Lower lobe of right lung (tissue), 2 donors: ENCODE data around the gene NRM. TPM values are rescaled to one million over a fixed set of nuclear protein-coding genes. Genes with fewer than 3 reads are reported as not detected.
"Not testable (repeated sequence)": the region's sequence is repeated elsewhere in the genome, so short reads cannot be mapped to it uniquely, and the experiment has no call there.

Source experiments
- ATAC-seq, 2 donors: fragments of 200-7000 bp; cut with Tn5 transposase; one replicate each; pipeline ENCODE4 v1.9.1; 2020 to 2022; ENCODE audit warnings: mild to moderate bottlenecking in 2 of 2, moderate library complexity in 2 of 2
- DNase-seq: peaks from one replicate; pipeline ENCODE4 v3.0.0-alpha.2; 2020
- H3K27ac ChIP-seq: fragments of 200-600 bp; one replicate; pipeline ENCODE4 v1.8.0; 2022
- H3K27me3 ChIP-seq: fragments of 200-600 bp; one replicate; pipeline ENCODE4 v1.8.0; 2022; ENCODE audit warnings: low read depth
- H3K36me3 ChIP-seq: fragments of 200-600 bp; one replicate; pipeline ENCODE4 v1.8.0; 2022; ENCODE audit warnings: mild to moderate bottlenecking
- H3K4me1 ChIP-seq: fragments of 200-600 bp; one replicate; pipeline ENCODE4 v1.8.0; 2022
- H3K4me3 ChIP-seq: fragments of 200-600 bp; one replicate; pipeline ENCODE4 v1.8.0; 2022; ENCODE audit warnings: mild to moderate bottlenecking
- H3K9me3 ChIP-seq: fragments of 200-600 bp; one replicate; pipeline ENCODE4 v1.8.0; 2022
- CTCF ChIP-seq: fragments of 200-600 bp; IDR thresholded peaks from one replicate; pipeline ENCODE4 v1.8.0; 2022; ENCODE audit warnings: antibody characterized with exemption, mild to moderate bottlenecking
- intact Hi-C: fragments of 100-400 bp; cut with DNase I; formaldehyde crosslinking; loops from one replicate; pipeline ENCODE4 v1.11.0; 2022
- total RNA-seq: library from RNA; stranded (reverse); fragmentation: NEBNext Ultra II Directional; extraction: Animal tissue kit (Norgen Biotek cat#: 25700); gene quantifications from one replicate; pipeline ENCODE4 v1.2.1, GENCODE V29; 2021
- donor health status: DM: no; HTN: yes; CAD: no; lungs with severe emphysema.

The NRM gene
- total RNA-seq, 1 donor from 2014 or later: 10.0 TPM

GRCh38 chr6:30724906-30725667 lies 34.3 kb upstream of the NRM start:
- DNase-seq (no peak), ATAC-seq (no peak)
- TF ChIP-seq CTCF: no peak
- Histone ChIP-seq H3K27me3 (no peaks in the 10 kb centered on the region), H3K27ac (no peak overlapping the region), H3K4me3 (no peak overlapping the region), H3K9me3 (no peaks in the 10 kb centered on the region), H3K36me3 (peaks cover 83% of the 10 kb centered on the region), H3K4me1 (peaks cover 24% of the 10 kb centered on the region)
- intact Hi-C loops: loop anchor here (5.0 kb wide), 1 partner anchor 48 kb away; no protein-coding TSS in a partner anchor

- intact Hi-C loops: loop anchor here (5.0 kb wide), 1 partner anchor 47 kb away; no protein-coding TSS in a partner anchor
- peaks cover 31% of the 10 kb centered on the region for H3K4me1 ChIP-seq
- H3K27ac ChIP-seq, H3K9me3 ChIP-seq, H3K27me3 ChIP-seq, H3K4me3 ChIP-seq, ATAC-seq: not testable (repeated sequence)
- peak; percentile 38 for DNase-seq
- peaks cover 73% of the 10 kb centered on the region for H3K36me3 ChIP-seq
Observed at GRCh38 chr6:30723843-30724741, 33.3 kb upstream of the NRM start.

GRCh38 chr6:30723159-30723842 lies 32.5 kb upstream of the NRM start:
- H3K4me3 ChIP-seq, H3K27ac ChIP-seq, H3K9me3 ChIP-seq, H3K27me3 ChIP-seq, ATAC-seq: not testable (repeated sequence)
- peaks cover 38% of the 10 kb centered on the region for H3K4me1 ChIP-seq
- peaks cover 65% of the 10 kb centered on the region for H3K36me3 ChIP-seq
- DNase-seq: peak; percentile 40
- intact Hi-C loops: loop anchor here (5.0 kb wide), 1 partner anchor 46 kb away; no protein-coding TSS in a partner anchor

- TF ChIP-seq CTCF: peak; percentile 97
- Histone ChIP-seq H3K27ac (peak overlapping the region; percentile 94), H3K9me3 (no peaks in the 10 kb centered on the region), H3K4me3 (peak overlapping the region; percentile 93), H3K36me3 (peaks cover 57% of the 10 kb centered on the region), H3K27me3 (no peaks in the 10 kb centered on the region), H3K4me1 (peaks cover 46% of the 10 kb centered on the region)
- DNase-seq (peak; percentile 86), ATAC-seq (peak; percentile 28 to 47)
- intact Hi-C loops: loop anchor here (5.0 kb wide), 1 partner anchor 45 kb away; no protein-coding TSS in a partner anchor
Observed at GRCh38 chr6:30722280-30723112, 31.7 kb upstream of the NRM start.

- peak; percentile 69 for DNase-seq
- ATAC-seq, H3K27me3 ChIP-seq, H3K9me3 ChIP-seq: not testable (repeated sequence)
- peak overlapping the region; percentile 94 for H3K27ac ChIP-seq
- peaks cover 52% of the 10 kb centered on the region for H3K36me3 ChIP-seq
- H3K4me3 ChIP-seq: peak overlapping the region; percentile 93
- intact Hi-C loops: loop anchor here (5.0 kb wide), 1 partner anchor 45 kb away; no protein-coding TSS in a partner anchor
- H3K4me1 ChIP-seq: peaks cover 46% of the 10 kb centered on the region
Observed at GRCh38 chr6:30722025-30722279, 31.2 kb upstream of the NRM start.

- ATAC-seq: peak; percentile 85 to 88
- no peaks in the 10 kb centered on the region for H3K27me3 ChIP-seq
- peak; percentile 60 for TF ChIP-seq CTCF
- H3K4me3 ChIP-seq: peak overlapping the region; percentile 93
- H3K9me3 ChIP-seq: no peaks in the 10 kb centered on the region
- intact Hi-C loops: loop anchor here (5.0 kb wide), 1 partner anchor 44 kb away; no protein-coding TSS in a partner anchor
- peaks cover 50% of the 10 kb centered on the region for H3K4me1 ChIP-seq
- DNase-seq: peak; percentile 94
- peak overlapping the region; percentile 94 for H3K27ac ChIP-seq
- H3K36me3 ChIP-seq: peaks cover 47% of the 10 kb centered on the region
Observed at GRCh38 chr6:30721198-30722024, 30.6 kb upstream of the NRM start.
